Parathyroid adenoma (tissue), 2 donors: Measurements from ENCODE around the gene MYBPH.

Experiments
- H2AFZ ChIP-seq: fragments of 300-600 bp; sonication (generic); one replicate; pipeline ENCODE4 v1.7.0; 2017; ENCODE audit warnings: antibody characterized with exemption, mild to moderate bottlenecking
- H3K27ac ChIP-seq: fragments of 300-600 bp; sonication (generic); one replicate; pipeline ENCODE4 v1.7.0; 2017
- H3K27me3 ChIP-seq: fragments of 300-600 bp; sonication (generic); one replicate; pipeline ENCODE4 v1.7.0; 2017; ENCODE audit warnings: low read length; ENCODE audit not compliant: control insufficient read depth, insufficient read depth
- H3K36me3 ChIP-seq: fragments of 300-600 bp; sonication (generic); one replicate; pipeline ENCODE4 v1.7.0; 2017; ENCODE audit warnings: low read length; ENCODE audit not compliant: control insufficient read depth, insufficient read depth
- H3K4me1 ChIP-seq: fragments of 300-600 bp; sonication (generic); one replicate; pipeline ENCODE4 v1.7.0; 2017; ENCODE audit warnings: control low read depth
- H3K4me2 ChIP-seq: fragments of 300-600 bp; sonication (generic); one replicate; pipeline ENCODE4 v1.7.0; 2017; ENCODE audit warnings: low read length
- H3K4me3 ChIP-seq: fragments of 300-600 bp; sonication (generic); one replicate; pipeline ENCODE4 v1.7.0; 2017; ENCODE audit warnings: low read depth, low read length
- H3K79me2 ChIP-seq: fragments of 300-600 bp; sonication (generic); one replicate; pipeline ENCODE4 v1.7.0; 2017; ENCODE audit warnings: control low read depth
- H3K9ac ChIP-seq: fragments of 300-600 bp; sonication (generic); one replicate; pipeline ENCODE4 v1.7.0; 2017; ENCODE audit warnings: mild to moderate bottlenecking
- H3K9me3 ChIP-seq: fragments of 300-600 bp; sonication (generic); one replicate; pipeline ENCODE4 v1.7.0; 2017; ENCODE audit warnings: low read length; ENCODE audit not compliant: control insufficient read depth
- TF ChIP-seq, protein P1 (sequence below): fragments of 300-600 bp; sonication (generic); IDR thresholded peaks from one replicate; pipeline ENCODE4 v1.7.0; 2017; ENCODE audit warnings: antibody characterized with exemption, mild to moderate bottlenecking
- donor health status: primary hyperparathyroidism.

MYBPH gene

DNA sequence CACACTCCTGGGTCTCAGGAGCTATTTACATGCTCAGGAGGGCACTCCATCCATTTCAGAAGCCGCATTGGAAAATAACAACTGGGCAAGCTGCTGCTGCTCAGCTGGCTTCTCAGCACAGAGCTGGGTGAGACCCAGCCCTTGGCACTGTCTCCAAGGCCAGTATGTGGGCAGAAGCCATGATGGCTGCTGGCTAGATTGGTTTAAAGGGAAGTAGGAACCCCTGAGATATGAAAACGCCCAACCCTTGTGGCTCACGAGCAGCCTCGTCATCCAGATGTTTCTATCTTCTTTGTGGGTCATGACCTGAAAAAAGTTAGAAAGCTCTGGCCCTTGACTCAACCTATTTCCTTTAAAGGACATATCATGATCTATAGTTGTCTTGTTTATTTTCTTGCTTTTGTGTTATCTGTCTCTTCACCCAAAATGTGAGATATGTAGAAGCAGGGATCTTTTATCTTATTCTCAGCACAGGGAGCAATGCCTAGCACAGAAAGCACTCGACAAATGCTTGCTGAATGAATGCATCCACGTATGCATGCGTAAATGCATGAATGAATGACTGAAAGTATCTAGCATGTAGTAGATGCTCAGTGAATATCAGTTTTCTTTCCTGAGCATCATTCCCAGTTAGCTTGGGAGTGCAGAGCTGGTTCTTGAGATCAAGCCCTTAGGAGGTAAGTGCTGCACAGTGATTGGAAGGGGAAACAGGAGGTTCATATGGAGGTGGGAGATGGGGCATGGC is 11.6 kb downstream of the MYBPH start:
- H3K9me3 ChIP-seq = no peaks in the 10 kb centered on the region
- H3K4me3 ChIP-seq = no peak overlapping the region
- no peak overlapping the region for H3K27ac ChIP-seq
- H2AFZ ChIP-seq = no peak overlapping the region
- no peaks in the 10 kb centered on the region for H3K36me3 ChIP-seq
- no peak overlapping the region for H3K4me2 ChIP-seq
- no peak overlapping the region for H3K9ac ChIP-seq
- TF ChIP-seq, protein P1, sequence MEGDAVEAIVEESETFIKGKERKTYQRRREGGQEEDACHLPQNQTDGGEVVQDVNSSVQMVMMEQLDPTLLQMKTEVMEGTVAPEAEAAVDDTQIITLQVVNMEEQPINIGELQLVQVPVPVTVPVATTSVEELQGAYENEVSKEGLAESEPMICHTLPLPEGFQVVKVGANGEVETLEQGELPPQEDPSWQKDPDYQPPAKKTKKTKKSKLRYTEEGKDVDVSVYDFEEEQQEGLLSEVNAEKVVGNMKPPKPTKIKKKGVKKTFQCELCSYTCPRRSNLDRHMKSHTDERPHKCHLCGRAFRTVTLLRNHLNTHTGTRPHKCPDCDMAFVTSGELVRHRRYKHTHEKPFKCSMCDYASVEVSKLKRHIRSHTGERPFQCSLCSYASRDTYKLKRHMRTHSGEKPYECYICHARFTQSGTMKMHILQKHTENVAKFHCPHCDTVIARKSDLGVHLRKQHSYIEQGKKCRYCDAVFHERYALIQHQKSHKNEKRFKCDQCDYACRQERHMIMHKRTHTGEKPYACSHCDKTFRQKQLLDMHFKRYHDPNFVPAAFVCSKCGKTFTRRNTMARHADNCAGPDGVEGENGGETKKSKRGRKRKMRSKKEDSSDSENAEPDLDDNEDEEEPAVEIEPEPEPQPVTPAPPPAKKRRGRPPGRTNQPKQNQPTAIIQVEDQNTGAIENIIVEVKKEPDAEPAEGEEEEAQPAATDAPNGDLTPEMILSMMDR = no peak
- no peaks in the 10 kb centered on the region for H3K79me2 ChIP-seq
- no peaks in the 10 kb centered on the region for H3K27me3 ChIP-seq
- H3K4me1 ChIP-seq = peaks cover 3% of the 10 kb centered on the region

DNA sequence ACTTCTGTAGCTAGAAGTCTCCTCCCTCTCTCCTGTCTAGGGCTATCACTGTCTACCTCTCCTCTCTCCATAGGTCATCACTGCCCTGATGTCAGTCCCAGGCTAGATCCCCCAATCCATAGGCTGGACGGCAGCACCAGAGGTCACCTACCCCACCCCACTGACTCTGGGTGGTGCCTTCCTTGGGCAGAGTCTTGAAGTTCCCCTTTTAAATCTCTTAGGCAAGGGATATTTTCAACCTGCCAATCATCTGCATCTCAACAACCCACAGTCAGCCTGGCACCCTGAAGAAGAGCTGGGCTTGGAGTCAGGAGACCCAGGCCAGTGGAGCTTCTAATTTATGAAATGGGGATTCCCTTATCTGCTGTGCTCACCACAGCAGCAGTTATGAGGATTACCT is 13.2 kb downstream of the MYBPH start:
- TF ChIP-seq, protein P1 = no peak
- no peak overlapping the region for H3K27ac ChIP-seq
- H3K4me1 ChIP-seq = peaks cover 6% of the 10 kb centered on the region
- no peak overlapping the region for H3K9ac ChIP-seq
- no peak overlapping the region for H3K4me2 ChIP-seq
- H3K27me3 ChIP-seq = no peaks in the 10 kb centered on the region
- no peak overlapping the region for H3K4me3 ChIP-seq
- no peaks in the 10 kb centered on the region for H3K9me3 ChIP-seq
- H3K36me3 ChIP-seq = no peaks in the 10 kb centered on the region
- H3K79me2 ChIP-seq = no peaks in the 10 kb centered on the region
- no peak overlapping the region for H2AFZ ChIP-seq

DNA sequence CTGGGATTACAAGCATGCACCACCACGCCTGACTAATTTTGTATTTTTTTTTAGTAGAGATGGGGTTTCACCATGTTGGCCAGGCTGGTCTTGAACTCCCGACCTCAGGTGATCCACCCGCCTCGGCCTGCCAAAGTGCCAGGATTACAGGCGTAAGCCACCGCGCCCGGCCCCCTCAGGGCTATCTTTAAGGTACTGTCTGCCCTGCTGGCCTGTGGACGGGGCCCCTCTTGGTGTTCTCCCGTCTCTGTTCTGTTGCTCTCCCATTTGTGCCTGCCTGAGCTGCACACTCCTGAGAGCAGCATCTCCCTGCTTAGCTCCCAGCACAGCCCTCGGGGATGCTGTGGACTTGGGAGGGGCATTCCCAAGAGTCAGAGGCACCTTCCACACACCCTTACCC is 13.9 kb downstream of the MYBPH start:
- no peak overlapping the region for H3K4me2 ChIP-seq
- H3K4me3 ChIP-seq = no peak overlapping the region
- H3K79me2 ChIP-seq = no peaks in the 10 kb centered on the region
- no peaks in the 10 kb centered on the region for H3K27me3 ChIP-seq
- H3K4me1 ChIP-seq = peaks cover 10% of the 10 kb centered on the region
- no peak overlapping the region for H2AFZ ChIP-seq
- H3K36me3 ChIP-seq = no peaks in the 10 kb centered on the region
- no peaks in the 10 kb centered on the region for H3K9me3 ChIP-seq
- no peak overlapping the region for H3K9ac ChIP-seq
- TF ChIP-seq, protein P1 = no peak
- H3K27ac ChIP-seq = no peak overlapping the region

DNA sequence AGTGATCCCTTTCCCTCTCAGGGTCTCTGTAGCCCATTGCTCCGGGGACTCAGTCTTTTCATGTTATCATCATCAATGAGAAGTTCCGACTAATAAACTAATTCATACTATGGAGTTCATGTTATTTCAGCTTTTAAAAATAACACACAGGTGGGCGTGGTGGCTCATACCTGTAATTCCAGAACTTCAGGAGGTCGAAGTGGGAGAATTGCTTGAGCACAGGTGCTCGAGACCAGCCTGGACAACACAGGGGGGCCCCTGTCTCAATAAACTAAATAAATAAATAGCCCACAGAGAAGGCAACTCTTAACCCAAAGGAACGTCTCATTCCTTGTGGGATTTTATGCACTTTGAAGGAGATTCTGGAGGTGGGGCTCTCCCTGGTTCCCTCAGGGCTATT is 14.5 kb downstream of the MYBPH start:
- TF ChIP-seq, protein P1 = no peak
- no peaks in the 10 kb centered on the region for H3K36me3 ChIP-seq
- H2AFZ ChIP-seq = no peak overlapping the region
- no peaks in the 10 kb centered on the region for H3K79me2 ChIP-seq
- H3K9me3 ChIP-seq = no peaks in the 10 kb centered on the region
- H3K27ac ChIP-seq = no peak overlapping the region
- H3K4me3 ChIP-seq = no peak overlapping the region
- H3K27me3 ChIP-seq = no peaks in the 10 kb centered on the region
- no peak overlapping the region for H3K4me2 ChIP-seq
- peaks cover 8% of the 10 kb centered on the region for H3K4me1 ChIP-seq
- H3K9ac ChIP-seq = no peak overlapping the region

DNA sequence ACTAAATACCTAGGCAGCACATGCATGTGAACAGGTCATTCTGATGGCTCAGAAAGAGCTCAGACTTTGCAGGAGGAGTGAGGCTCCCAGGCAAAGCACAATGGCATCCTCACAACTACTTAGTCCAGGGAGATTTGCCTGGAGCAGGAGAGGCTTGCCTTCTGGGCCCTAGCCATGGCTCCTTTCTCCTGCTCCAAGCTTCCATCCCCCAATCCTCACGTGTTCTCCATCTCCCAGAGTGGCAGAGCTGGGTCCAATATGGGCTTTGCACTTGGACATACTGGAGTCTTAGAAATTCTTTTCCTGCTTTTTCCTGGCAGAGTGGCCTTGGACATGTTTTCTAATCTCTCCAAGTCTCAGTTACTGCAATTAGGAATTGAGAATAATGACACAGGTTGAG is 15.8 kb downstream of the MYBPH start:
- no peak overlapping the region for H3K4me2 ChIP-seq

More for the DNA sequence above, 15.8 kb downstream of the MYBPH start:
- H3K4me3 ChIP-seq = no peak overlapping the region
- no peaks in the 10 kb centered on the region for H3K79me2 ChIP-seq
- H3K27me3 ChIP-seq = no peaks in the 10 kb centered on the region
- peaks cover 14% of the 10 kb centered on the region for H3K4me1 ChIP-seq
- H3K27ac ChIP-seq = no peak overlapping the region
- no peak overlapping the region for H3K9ac ChIP-seq
- H3K9me3 ChIP-seq = no peaks in the 10 kb centered on the region
- H3K36me3 ChIP-seq = no peaks in the 10 kb centered on the region
- H2AFZ ChIP-seq = no peak overlapping the region
- TF ChIP-seq, protein P1 = no peak
